ENCODE results near the gene ATP6V1G3.

Gene ATP6V1G3

DNA sequence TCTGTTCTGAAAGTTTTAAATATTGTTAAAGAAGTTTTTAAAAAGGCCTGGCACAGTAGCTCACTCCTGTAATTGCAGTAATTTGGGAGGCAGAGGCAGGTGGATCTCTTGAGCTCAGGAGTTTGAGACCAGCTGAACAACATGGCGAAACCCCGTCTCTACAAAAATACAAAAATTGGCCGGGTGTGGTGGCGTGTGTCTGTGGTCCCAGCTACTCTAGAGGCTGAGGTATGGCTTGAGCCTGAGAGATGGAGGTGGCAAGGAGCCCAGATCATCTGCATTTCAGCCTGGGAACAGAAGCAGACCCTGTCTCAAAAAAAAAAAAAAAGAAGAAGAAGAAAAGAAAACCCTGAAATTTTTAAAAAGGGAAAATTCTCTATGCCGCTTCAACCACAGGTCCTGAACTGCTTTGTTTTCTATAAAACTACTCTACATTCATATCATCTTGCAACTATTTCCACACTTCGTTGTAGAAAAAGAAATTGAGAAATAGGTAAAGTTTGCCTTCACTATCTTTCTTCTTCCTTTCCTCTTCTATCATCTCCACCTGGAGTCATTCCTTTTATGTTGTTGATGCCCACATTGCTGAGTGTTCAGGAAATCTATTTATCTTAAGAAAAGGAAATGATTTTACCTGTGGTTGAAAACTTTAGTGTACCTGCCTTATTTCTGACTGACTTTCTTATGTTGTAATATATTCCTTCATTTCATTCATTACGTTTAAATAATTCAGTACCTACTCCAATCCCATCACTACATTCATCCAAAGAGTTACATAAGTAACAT is 1.7 kb downstream of the ATP6V1G3 start:
- no peak for TF ChIP-seq CTCF (IDR thresholded peaks at IDR 0.05; ENCODE audit: low read depth, low read length)
- no peaks in the 10 kb centered on the region for H3K27me3 ChIP-seq
- H3K9me3 ChIP-seq = no peaks in the 10 kb centered on the region
- no peaks in the 10 kb centered on the region for H3K36me3 ChIP-seq
- H3K4me3 ChIP-seq (ENCODE audit: low read depth, low read length) = no peak overlapping the region
- DNase-seq = no peak
- H3K4me1 ChIP-seq = peaks cover 4% of the 10 kb centered on the region

DNA sequence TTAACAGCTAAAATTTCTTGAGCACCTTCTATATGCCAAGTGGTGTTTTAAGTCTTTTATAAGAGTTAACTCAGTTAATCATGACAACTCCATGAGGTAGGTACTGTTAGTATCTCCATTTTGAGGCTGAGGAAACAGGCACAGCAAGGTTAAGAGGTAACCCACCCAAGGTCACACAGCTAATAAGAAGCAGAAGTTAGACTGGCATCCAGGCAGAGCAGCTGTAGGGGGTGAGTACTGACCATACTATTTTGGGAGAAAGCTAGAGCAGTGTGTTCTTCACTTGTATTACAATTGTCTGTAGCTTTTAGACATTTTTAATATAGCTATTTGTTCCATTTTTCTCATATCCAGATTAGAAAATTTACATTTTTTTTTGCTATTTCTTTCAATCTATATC is 4.8 kb downstream of the ATP6V1G3 start:
- no peaks in the 10 kb centered on the region for H3K9me3 ChIP-seq
- DNase-seq = no peak
- TF ChIP-seq CTCF (IDR thresholded peaks at IDR 0.05; ENCODE audit: low read depth, low read length) = no peak
- H3K36me3 ChIP-seq = no peaks in the 10 kb centered on the region
- H3K27me3 ChIP-seq = no peaks in the 10 kb centered on the region
- H3K4me1 ChIP-seq = peaks cover 9% of the 10 kb centered on the region
- H3K4me3 ChIP-seq (ENCODE audit: low read depth, low read length) = no peak overlapping the region

- DNase-seq = no peak
- Histone ChIP-seq H3K36me3 (no peaks in the 10 kb centered on the region), H3K4me3 (ENCODE audit: low read depth, low read length) (no peak overlapping the region), H3K4me1 (peaks cover 15% of the 10 kb centered on the region), H3K9me3 (no peaks in the 10 kb centered on the region), H3K27me3 (no peaks in the 10 kb centered on the region)
- no peak for TF ChIP-seq CTCF (IDR thresholded peaks at IDR 0.05; ENCODE audit: low read depth, low read length)
Observed at GRCh38 chr1:198534548-198535418, 5.7 kb downstream of the ATP6V1G3 start.

GRCh38 chr1:198531891-198532290 is 8.6 kb downstream of the ATP6V1G3 start:
- peaks cover 18% of the 10 kb centered on the region for H3K4me1 ChIP-seq
- DNase-seq = no peak
- H3K4me3 ChIP-seq (ENCODE audit: low read depth, low read length) = no peak overlapping the region
- no peaks in the 10 kb centered on the region for H3K36me3 ChIP-seq
- no peak for TF ChIP-seq CTCF (IDR thresholded peaks at IDR 0.05; ENCODE audit: low read depth, low read length)
- H3K9me3 ChIP-seq = no peaks in the 10 kb centered on the region
- H3K27me3 ChIP-seq = no peaks in the 10 kb centered on the region

DNA sequence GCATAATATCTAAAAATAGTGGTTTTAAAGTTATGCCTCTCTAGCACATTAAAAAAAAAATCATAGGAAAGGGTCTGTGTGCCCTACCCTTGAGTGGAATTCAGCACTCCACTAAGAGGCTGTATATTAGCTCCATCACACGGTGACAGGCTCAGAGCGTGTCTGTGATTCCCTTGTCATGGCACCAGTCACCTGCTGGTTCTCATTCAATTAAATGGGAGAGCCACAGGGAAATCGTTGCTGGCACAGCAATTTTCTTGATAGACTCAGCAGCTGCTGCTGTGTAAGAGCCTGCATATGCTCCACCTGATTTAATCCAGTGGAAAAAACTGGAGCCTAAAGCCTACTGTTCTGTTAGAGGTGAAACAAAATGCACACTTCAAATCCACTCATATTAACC is 9.5 kb downstream of the ATP6V1G3 start:
- no peaks in the 10 kb centered on the region for H3K27me3 ChIP-seq
- DNase-seq = peak; percentile 67
- no peaks in the 10 kb centered on the region for H3K36me3 ChIP-seq
- TF ChIP-seq CTCF (IDR thresholded peaks at IDR 0.05; ENCODE audit: low read depth, low read length) = no peak
- no peak overlapping the region for H3K4me3 ChIP-seq (ENCODE audit: low read depth, low read length)
- H3K9me3 ChIP-seq = no peaks in the 10 kb centered on the region
- peaks cover 18% of the 10 kb centered on the region for H3K4me1 ChIP-seq

DNA sequence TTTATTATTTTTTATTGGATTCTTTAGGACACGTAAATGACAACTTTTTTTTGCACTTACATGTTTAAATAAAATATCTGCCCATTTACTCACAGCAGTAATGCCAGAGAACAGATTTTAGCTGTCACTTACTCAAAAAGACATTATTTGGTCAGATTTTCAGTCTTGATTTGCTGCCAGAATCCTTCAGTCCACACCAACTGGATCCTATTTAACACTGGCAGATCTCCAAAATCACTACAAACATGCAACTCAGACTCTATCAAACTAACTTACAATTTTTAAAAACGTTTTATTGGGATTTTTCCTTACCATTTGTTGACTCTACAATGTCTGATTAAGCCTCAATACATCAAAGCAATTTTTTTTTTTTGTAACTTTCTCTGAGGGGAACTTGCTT is 11.1 kb downstream of the ATP6V1G3 start:
- no peak for DNase-seq
- H3K4me1 ChIP-seq = peaks cover 18% of the 10 kb centered on the region

More for the DNA sequence above, 11.1 kb downstream of the ATP6V1G3 start:
- Histone ChIP-seq H3K36me3 (no peaks in the 10 kb centered on the region), H3K27me3 (no peaks in the 10 kb centered on the region), H3K4me3 (ENCODE audit: low read depth, low read length) (no peak overlapping the region), H3K9me3 (no peaks in the 10 kb centered on the region)
- no peak for TF ChIP-seq CTCF (IDR thresholded peaks at IDR 0.05; ENCODE audit: low read depth, low read length)

All from BE2C (cell line).